Nephron (organoid): ENCODE data around the gene PTN.

Experiments
- H3K27ac Mint-ChIP-seq, 3 experiments: 2 replicates each; pipeline ENCODE4 v1.8.0; 2020; ENCODE audit warnings: mixed read lengths in 3 of 3, mild to moderate bottlenecking in 2 of 3, moderate library complexity in 1 of 3
- H3K27me3 Mint-ChIP-seq: 2 replicates; pipeline ENCODE4 v1.8.0; 2021; ENCODE audit warnings: low read depth, mild to moderate bottlenecking, moderate library complexity, mixed read lengths
- H3K36me3 Mint-ChIP-seq: 2 replicates; pipeline ENCODE4 v1.8.0; 2020; ENCODE audit warnings: low read depth, mixed read lengths
- H3K4me1 Mint-ChIP-seq: 2 replicates; pipeline ENCODE4 v1.8.0; 2020; ENCODE audit warnings: mixed read lengths
- H3K4me3 Mint-ChIP-seq, 3 experiments: 2 replicates each; pipeline ENCODE4 v1.8.0; 2020; ENCODE audit warnings: mild to moderate bottlenecking in 3 of 3, mixed read lengths in 3 of 3, moderate library complexity in 2 of 3
- H3K9me3 Mint-ChIP-seq: 2 replicates; pipeline ENCODE4 v1.8.0; 2020; ENCODE audit warnings: mixed read lengths
- TF ChIP-seq, protein P1 (sequence below), 3 experiments: fragments of 200-600 bp; sonication (generic); IDR thresholded peaks; one replicate each; pipeline ENCODE4 v1.5.0; 2021; ENCODE audit warnings: antibody characterized with exemption in 3 of 3; ENCODE audit not compliant: unreplicated experiment in 3 of 3

Gene PTN

GRCh38 chr7:137316648-137317353 lies 26.7 kb downstream of the PTN start:
- Mint-ChIP-seq H3K27ac (peak overlapping the region in 1 of 3 experiments; percentile 47), H3K36me3 (peaks cover 5% of the 10 kb centered on the region), H3K4me1 (peaks cover 9% of the 10 kb centered on the region), H3K27me3 (no peaks in the 10 kb centered on the region), H3K4me3 (no peak overlapping the region), H3K9me3 (no peaks in the 10 kb centered on the region)
- TF ChIP-seq, protein P1, sequence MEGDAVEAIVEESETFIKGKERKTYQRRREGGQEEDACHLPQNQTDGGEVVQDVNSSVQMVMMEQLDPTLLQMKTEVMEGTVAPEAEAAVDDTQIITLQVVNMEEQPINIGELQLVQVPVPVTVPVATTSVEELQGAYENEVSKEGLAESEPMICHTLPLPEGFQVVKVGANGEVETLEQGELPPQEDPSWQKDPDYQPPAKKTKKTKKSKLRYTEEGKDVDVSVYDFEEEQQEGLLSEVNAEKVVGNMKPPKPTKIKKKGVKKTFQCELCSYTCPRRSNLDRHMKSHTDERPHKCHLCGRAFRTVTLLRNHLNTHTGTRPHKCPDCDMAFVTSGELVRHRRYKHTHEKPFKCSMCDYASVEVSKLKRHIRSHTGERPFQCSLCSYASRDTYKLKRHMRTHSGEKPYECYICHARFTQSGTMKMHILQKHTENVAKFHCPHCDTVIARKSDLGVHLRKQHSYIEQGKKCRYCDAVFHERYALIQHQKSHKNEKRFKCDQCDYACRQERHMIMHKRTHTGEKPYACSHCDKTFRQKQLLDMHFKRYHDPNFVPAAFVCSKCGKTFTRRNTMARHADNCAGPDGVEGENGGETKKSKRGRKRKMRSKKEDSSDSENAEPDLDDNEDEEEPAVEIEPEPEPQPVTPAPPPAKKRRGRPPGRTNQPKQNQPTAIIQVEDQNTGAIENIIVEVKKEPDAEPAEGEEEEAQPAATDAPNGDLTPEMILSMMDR (IDR thresholded peaks at IDR 0.05; ENCODE audit: unreplicated experiment in 3 of 3), result no peak

GRCh38 chr7:137313201-137313600 lies 30.3 kb downstream of the PTN start:
- no peak overlapping the region for H3K27ac Mint-ChIP-seq
- H3K4me3 Mint-ChIP-seq, result no peak overlapping the region
- H3K36me3 Mint-ChIP-seq, result peaks cover 18% of the 10 kb centered on the region
- TF ChIP-seq, protein P1 (IDR thresholded peaks at IDR 0.05; ENCODE audit: unreplicated experiment in 3 of 3), result no peak
- H3K9me3 Mint-ChIP-seq, result peaks cover 17% of the 10 kb centered on the region
- no peaks in the 10 kb centered on the region for H3K27me3 Mint-ChIP-seq
- H3K4me1 Mint-ChIP-seq, result peaks cover 16% of the 10 kb centered on the region

GRCh38 chr7:137306748-137307147 lies 36.8 kb downstream of the PTN start:
- Mint-ChIP-seq H3K9me3 (peaks cover 17% of the 10 kb centered on the region), H3K4me1 (peaks cover 53% of the 10 kb centered on the region), H3K4me3 (no peak overlapping the region), H3K27me3 (no peaks in the 10 kb centered on the region), H3K36me3 (peaks cover 14% of the 10 kb centered on the region), H3K27ac (peak overlapping the region; percentile 56 to 88 (median 87))
- TF ChIP-seq, protein P1 (IDR thresholded peaks at IDR 0.05; ENCODE audit: unreplicated experiment in 3 of 3), result no peak

DNA sequence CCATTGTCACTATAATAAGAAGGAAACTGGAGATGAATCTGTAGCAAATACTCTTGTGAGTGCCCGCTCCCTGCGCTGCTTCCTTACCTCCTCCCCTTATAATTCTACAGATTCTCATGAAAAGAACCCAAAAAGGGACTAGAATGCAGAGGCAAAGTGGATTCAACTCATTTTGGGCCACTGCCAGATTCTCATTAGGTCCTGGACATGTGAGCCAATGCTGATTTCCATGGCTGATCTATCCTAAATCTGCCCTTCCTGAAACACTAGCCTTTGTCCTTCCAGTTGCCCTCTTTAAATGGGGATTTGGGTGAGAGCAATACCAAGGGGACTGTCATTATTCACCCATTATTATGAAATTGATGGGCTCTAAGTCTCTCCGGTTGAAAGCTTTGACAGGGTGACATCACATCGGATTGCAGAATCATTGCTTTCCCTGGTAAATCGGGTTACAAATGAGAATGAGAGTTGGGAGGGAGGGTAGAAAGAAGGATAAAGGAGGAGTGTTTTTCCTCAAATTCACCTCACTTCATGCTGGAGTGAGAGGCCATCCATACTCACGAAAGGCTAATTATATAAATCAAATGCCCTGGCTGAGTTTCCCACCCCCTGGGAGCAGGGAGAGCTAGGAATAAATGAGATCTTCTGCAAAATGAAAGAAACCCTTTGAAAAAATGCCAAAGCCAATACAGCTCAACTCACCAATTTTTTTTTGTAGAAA lies 37.5 kb downstream of the PTN start:
- H3K36me3 Mint-ChIP-seq, result peaks cover 14% of the 10 kb centered on the region
- H3K4me3 Mint-ChIP-seq, result peak overlapping the region in 1 of 3 experiments; percentile 61
- peaks cover 58% of the 10 kb centered on the region for H3K4me1 Mint-ChIP-seq
- peak overlapping the region; percentile 56 to 88 (median 87) for H3K27ac Mint-ChIP-seq
- no peaks in the 10 kb centered on the region for H3K27me3 Mint-ChIP-seq
- H3K9me3 Mint-ChIP-seq, result peaks cover 17% of the 10 kb centered on the region
- TF ChIP-seq, protein P1 (IDR thresholded peaks at IDR 0.05; ENCODE audit: unreplicated experiment in 3 of 3), result no peak

DNA sequence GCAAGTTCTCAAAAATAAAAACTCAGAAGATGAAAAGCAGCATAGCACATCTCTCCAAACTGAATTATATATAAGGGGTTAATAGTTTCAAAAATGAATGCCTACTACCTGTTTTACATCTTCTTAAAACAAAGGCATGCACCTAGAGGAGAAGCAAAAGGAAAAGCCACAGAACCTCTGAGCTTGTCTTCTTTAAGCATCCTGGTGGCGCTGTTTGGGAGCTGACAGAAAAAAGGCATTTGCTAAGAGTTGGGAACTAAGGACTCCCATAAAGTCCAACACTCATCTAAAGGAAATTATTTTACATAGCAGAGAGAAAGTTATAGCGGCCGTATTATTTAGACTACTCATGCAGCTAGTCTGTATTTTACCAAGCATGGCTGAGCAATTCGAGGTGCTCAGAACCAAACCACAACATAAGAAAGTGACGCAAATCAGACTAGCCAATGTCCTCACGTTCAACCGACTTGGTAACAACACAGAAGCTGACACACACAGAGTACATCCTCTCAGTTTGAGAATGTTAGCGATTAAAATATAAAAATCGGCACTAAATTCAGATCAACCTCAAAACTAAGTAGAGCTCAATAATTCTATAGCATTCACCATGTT lies 38.8 kb downstream of the PTN start:
- peaks cover 9% of the 10 kb centered on the region for H3K9me3 Mint-ChIP-seq
- H3K36me3 Mint-ChIP-seq, result peaks cover 5% of the 10 kb centered on the region
- TF ChIP-seq, protein P1 (IDR thresholded peaks at IDR 0.05; ENCODE audit: unreplicated experiment in 3 of 3), result no peak
- H3K27ac Mint-ChIP-seq, result peak overlapping the region; percentile 56 to 88 (median 87)
- peaks cover 5% of the 10 kb centered on the region for H3K27me3 Mint-ChIP-seq
- H3K4me3 Mint-ChIP-seq, result peak overlapping the region in 2 of 3 experiments; percentile 6 to 69
- H3K4me1 Mint-ChIP-seq, result peaks cover 66% of the 10 kb centered on the region
